Ishikawa (cell line): ENCODE data around the gene TBC1D21.

Experiments
- CEBPB ChIP-seq: IDR thresholded peaks from 2 replicates; pipeline ENCODE4 v1.6.1; 2012
- EGR1 ChIP-seq: IDR thresholded peaks from 2 replicates; pipeline ENCODE4 v1.6.1; 2012
- EP300 ChIP-seq: IDR thresholded peaks from 2 replicates; pipeline ENCODE4 v1.6.1; 2012; ENCODE audit warnings: borderline replicate concordance
- NFIC ChIP-seq: IDR thresholded peaks from 2 replicates; pipeline ENCODE4 v1.6.1; 2012
- TAF1 ChIP-seq: IDR thresholded peaks from 2 replicates; pipeline ENCODE4 v1.6.1; 2012; ENCODE audit warnings: low read depth, mild to moderate bottlenecking
- TEAD4 ChIP-seq: IDR thresholded peaks from 2 replicates; pipeline ENCODE4 v1.6.1; 2012
- TF ChIP-seq, protein P1 (sequence below): IDR thresholded peaks from 2 replicates; pipeline ENCODE4 v1.6.1; 2012

- no peak for TF ChIP-seq EP300
- no peak for TF ChIP-seq NFIC
- TF ChIP-seq TAF1, result no peak
- TF ChIP-seq TEAD4, result no peak
- no peak for TF ChIP-seq CEBPB
- TF ChIP-seq, protein P1, sequence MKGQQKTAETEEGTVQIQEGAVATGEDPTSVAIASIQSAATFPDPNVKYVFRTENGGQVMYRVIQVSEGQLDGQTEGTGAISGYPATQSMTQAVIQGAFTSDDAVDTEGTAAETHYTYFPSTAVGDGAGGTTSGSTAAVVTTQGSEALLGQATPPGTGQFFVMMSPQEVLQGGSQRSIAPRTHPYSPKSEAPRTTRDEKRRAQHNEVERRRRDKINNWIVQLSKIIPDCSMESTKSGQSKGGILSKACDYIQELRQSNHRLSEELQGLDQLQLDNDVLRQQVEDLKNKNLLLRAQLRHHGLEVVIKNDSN, result no peak
- no peak for TF ChIP-seq EGR1
These were observed 14.1 kb downstream of the TBC1D21 start for GRCh38 chr15:73887481-73887880.
